Esophagus squamous epithelium (tissue), 4 donors: Measurements from ENCODE around the gene SLC12A9.

Source experiments
- POLR2A ChIP-seq, 4 donors: fragments of 450-650 bp; IDR thresholded peaks; one replicate each; pipeline ENCODE4 v1.6.1; 2017; ENCODE audit warnings: antibody characterized with exemption in 4 of 4, mild to moderate bottlenecking in 4 of 4, moderate library complexity in 3 of 4
- TF ChIP-seq, protein P1 (sequence below), 6 experiments: fragments of 450-650 bp in 4 of 6; fragments of 200-600 bp in 2 of 6; sonication (generic) in 2 of 6; IDR thresholded peaks; one replicate each; pipeline ENCODE4 v1.5.1; 2016 to 2019; ENCODE audit warnings: antibody characterized with exemption in 6 of 6, mild to moderate bottlenecking in 4 of 6, moderate library complexity in 4 of 6

DNA sequence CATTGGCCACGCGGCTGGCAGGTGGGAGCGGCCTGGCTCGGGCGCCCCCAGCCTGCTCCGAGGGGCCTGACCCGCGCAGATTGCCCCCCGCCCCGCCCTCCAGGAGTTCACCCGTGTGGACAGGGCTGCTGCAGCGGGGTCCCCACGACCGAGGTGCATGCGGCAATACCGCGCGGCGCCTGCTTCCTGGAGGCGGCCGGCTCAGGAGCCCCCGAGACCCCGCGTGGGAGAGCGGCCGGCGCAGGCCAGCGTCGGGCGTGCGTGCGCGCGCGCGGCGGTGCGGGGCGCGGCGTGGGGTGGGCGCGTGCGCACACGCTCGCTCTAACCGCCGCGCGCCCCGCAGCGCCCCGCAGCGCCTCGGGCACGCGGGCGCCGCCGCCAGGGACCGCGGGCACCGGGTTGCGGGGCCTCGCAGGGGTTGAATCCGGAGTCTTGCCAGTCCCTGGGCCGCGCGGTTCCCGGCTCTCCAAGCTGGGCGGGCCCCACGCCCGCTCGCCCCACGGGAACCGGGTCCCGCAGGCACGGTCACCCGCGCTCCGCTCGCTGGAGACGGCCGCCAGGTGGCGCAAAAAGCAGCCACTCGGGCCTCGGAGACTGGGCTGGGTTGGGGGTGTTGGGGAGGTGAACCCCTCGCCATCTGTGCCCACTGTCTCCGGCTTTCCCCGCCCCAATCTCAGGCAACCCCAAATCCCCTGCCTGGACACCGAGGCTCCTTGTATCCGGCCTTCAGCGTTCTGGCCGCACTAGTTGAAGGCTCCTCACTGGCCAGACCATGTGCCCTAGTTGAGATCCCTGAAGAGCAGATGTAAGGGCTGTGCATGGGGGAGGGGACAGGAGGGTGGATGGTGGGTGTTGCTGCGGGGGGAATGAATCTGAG, 44.5 kb downstream of the SLC12A9 start:
- TF ChIP-seq, protein P1, sequence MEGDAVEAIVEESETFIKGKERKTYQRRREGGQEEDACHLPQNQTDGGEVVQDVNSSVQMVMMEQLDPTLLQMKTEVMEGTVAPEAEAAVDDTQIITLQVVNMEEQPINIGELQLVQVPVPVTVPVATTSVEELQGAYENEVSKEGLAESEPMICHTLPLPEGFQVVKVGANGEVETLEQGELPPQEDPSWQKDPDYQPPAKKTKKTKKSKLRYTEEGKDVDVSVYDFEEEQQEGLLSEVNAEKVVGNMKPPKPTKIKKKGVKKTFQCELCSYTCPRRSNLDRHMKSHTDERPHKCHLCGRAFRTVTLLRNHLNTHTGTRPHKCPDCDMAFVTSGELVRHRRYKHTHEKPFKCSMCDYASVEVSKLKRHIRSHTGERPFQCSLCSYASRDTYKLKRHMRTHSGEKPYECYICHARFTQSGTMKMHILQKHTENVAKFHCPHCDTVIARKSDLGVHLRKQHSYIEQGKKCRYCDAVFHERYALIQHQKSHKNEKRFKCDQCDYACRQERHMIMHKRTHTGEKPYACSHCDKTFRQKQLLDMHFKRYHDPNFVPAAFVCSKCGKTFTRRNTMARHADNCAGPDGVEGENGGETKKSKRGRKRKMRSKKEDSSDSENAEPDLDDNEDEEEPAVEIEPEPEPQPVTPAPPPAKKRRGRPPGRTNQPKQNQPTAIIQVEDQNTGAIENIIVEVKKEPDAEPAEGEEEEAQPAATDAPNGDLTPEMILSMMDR (IDR thresholded peaks at IDR 0.05) = peak; percentile 52 to 80 (median 77)
- no peak for TF ChIP-seq POLR2A (IDR thresholded peaks at IDR 0.05)
